NT2/D1 (cell line): ENCODE data around the gene SLC8B1.

Experiments used
- DNase-seq: peaks from one replicate; pipeline ENCODE4 v3.0.0-alpha.2; 2011; ENCODE audit warnings: low read depth, low spot score
- H3K27me3 ChIP-seq: 2 replicates; pipeline ENCODE4 v1.6.0; 2011; ENCODE audit warnings: mild to moderate bottlenecking; ENCODE audit not compliant: insufficient read length, insufficient read depth
- H3K36me3 ChIP-seq: 2 replicates; pipeline ENCODE4 v1.6.1; 2011; ENCODE audit warnings: mild to moderate bottlenecking, low read length, mixed read lengths; ENCODE audit not compliant: insufficient read depth, insufficient read length
- H3K4me1 ChIP-seq: 2 replicates; pipeline ENCODE4 v1.5.1; 2011; ENCODE audit not compliant: insufficient read depth, insufficient read length
- H3K4me3 ChIP-seq: 2 replicates; pipeline ENCODE4 v1.5.1; 2011; ENCODE audit warnings: low read depth; ENCODE audit not compliant: insufficient read length
- H3K9ac ChIP-seq: 2 replicates; pipeline ENCODE4 v1.6.0; 2011; ENCODE audit warnings: low read depth; ENCODE audit not compliant: insufficient read length
- H3K9me3 ChIP-seq: 2 replicates; pipeline ENCODE4 v1.5.1; 2011; ENCODE audit warnings: mild to moderate bottlenecking, low read length; ENCODE audit not compliant: insufficient read depth
- SUZ12 ChIP-seq: IDR thresholded peaks from 2 replicates; pipeline ENCODE4 v1.6.1; 2011; ENCODE audit not compliant: insufficient read length, insufficient read depth; ENCODE audit errors: extremely low read depth
- YY1 ChIP-seq: IDR thresholded peaks from 2 replicates; pipeline ENCODE4 v1.6.1; 2011; ENCODE audit not compliant: insufficient read length, insufficient read depth
- ZNF274 ChIP-seq: IDR thresholded peaks from 2 replicates; pipeline ENCODE4 v1.6.1; 2011; ENCODE audit warnings: mild to moderate bottlenecking, low read depth, low read length

Gene SLC8B1

DNA sequence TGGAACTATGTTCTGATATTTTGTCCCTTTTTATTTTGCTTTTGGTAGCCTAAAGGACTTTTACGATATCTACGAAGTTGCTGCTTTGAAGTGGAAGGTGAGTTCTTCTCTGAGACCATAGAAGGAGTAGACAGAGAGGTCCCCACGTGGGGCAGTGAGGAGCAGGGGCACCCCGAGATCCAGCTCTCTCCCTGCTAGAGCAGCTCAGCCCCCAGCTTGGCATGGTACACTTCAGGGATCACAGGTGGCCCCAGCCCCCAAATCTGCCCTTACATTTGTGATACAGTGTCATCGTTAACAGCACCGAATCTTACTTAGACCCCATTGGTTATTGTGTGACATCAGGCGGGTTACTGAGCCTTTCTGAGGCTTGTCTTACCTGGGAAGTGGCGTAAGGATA lies 56.8 kb downstream of the SLC8B1 start:
- no peaks in the 10 kb centered on the region for H3K27me3 ChIP-seq
- H3K9ac ChIP-seq = no peak overlapping the region
- H3K4me1 ChIP-seq = peaks cover 5% of the 10 kb centered on the region
- no peaks in the 10 kb centered on the region for H3K9me3 ChIP-seq
- no peak for TF ChIP-seq YY1
- DNase-seq = no peak
- H3K4me3 ChIP-seq = no peak overlapping the region
- peaks cover 51% of the 10 kb centered on the region for H3K36me3 ChIP-seq

DNA sequence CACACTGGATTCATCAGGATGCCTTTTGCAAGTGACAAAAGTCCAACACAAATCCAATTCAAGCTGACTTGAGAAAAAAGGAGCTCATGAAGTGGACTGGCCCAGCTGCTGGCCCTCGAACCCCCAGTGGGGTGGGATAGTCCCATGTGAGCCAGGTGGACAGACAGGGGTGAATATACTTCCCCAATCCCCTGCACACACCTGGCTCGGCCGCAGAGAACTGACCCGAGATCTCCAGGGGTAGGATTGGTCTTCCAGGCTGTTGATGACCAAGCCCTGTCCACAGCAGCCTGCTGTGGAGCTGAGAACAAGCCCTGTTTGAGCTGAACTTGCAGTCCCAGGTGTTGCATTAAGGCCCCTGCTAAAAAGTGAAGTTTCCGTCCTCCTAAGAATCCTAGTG lies 57.4 kb downstream of the SLC8B1 start:
- TF ChIP-seq ZNF274 (no peak), SUZ12 (no peak), YY1 (no peak)
- Histone ChIP-seq H3K4me1 (peaks cover 10% of the 10 kb centered on the region), H3K36me3 (peaks cover 57% of the 10 kb centered on the region), H3K9ac (no peak overlapping the region), H3K4me3 (no peak overlapping the region), H3K27me3 (no peaks in the 10 kb centered on the region), H3K9me3 (no peaks in the 10 kb centered on the region)
- DNase-seq = no peak

DNA sequence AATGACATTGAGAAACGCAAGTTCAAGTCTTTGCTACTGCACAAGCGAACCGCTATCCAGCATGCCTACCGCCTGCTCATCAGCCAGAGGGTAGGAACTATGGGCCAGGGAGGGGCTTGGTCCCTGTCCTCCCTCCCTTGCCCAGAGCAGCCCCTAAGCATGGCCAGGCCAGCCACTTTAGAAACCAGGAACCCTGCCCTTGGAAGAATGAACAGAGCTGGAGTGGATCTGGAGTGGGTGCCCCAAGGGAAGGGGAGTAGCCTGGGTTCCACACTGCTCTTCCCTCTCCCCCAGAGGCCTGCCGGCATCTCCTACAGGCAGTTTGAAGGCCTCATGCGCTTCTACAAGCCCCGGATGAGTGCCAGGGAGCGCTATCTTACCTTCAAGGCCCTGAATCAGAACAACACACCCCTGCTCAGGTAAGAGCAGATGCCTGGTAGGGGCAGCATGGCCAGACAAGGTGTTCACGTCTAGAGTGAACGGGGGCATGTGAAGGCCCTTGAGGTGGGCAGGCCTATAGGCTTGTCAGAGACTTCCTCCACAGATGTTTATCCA lies 57.9 kb downstream of the SLC8B1 start:
- no peak for DNase-seq
- Histone ChIP-seq H3K27me3 (no peaks in the 10 kb centered on the region), H3K4me1 (peaks cover 13% of the 10 kb centered on the region), H3K4me3 (no peak overlapping the region), H3K36me3 (peaks cover 57% of the 10 kb centered on the region), H3K9me3 (no peaks in the 10 kb centered on the region), H3K9ac (no peak overlapping the region)
- TF ChIP-seq YY1 = no peak
- TF ChIP-seq ZNF274 = no peak
- no peak for TF ChIP-seq SUZ12

DNA sequence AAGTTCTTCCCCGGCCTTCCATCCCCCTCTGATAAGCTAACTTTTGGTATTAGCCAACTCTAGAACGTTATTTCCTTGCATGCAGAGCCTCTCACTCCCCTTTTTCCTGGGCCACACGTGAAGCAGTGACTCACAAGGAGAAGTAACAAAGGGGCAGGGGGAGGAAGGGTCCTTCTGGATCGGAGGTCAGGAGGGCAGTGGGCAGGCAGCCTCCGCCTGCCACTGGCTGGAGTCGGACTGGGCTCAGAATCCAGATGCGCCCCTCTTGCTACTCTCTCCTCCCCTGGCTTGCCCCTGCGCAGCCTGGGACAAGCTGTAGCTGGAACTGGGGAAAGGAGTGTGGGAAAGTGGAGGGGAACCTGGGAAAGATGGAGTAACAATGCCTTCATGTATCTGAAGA lies 58.6 kb downstream of the SLC8B1 start:
- Histone ChIP-seq H3K27me3 (no peaks in the 10 kb centered on the region), H3K36me3 (peaks cover 57% of the 10 kb centered on the region), H3K4me1 (peaks cover 17% of the 10 kb centered on the region), H3K9me3 (no peaks in the 10 kb centered on the region), H3K9ac (no peak overlapping the region), H3K4me3 (no peak overlapping the region)
- no peak for TF ChIP-seq SUZ12
- TF ChIP-seq YY1 = no peak
- TF ChIP-seq ZNF274 = no peak
- DNase-seq = no peak

DNA sequence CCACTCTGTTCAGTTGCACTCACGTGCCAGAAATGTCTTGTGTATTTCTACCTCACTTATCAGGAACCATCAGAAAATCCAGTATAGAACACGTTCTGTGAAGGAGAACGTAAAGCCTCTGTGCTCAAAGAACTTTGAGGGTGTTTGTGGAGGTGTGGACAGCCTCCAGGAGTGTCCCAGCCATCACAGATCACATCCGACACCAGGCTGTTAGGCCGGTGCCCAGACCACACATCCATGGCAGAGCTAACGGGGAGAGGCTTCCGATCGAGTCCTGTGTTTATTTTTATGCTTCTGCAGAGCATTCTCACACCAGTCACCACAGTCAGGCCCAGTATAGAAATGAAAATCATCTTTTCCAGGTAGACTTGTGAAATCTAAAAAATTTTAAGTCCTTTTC lies 60.1 kb downstream of the SLC8B1 start:
- no peaks in the 10 kb centered on the region for H3K9me3 ChIP-seq
- TF ChIP-seq SUZ12 (no peak), YY1 (no peak)
- H3K9ac ChIP-seq = no peak overlapping the region
- no peaks in the 10 kb centered on the region for H3K27me3 ChIP-seq
- DNase-seq = no peak
- H3K4me3 ChIP-seq = no peak overlapping the region
- peaks cover 61% of the 10 kb centered on the region for H3K36me3 ChIP-seq
- peaks cover 17% of the 10 kb centered on the region for H3K4me1 ChIP-seq

DNA sequence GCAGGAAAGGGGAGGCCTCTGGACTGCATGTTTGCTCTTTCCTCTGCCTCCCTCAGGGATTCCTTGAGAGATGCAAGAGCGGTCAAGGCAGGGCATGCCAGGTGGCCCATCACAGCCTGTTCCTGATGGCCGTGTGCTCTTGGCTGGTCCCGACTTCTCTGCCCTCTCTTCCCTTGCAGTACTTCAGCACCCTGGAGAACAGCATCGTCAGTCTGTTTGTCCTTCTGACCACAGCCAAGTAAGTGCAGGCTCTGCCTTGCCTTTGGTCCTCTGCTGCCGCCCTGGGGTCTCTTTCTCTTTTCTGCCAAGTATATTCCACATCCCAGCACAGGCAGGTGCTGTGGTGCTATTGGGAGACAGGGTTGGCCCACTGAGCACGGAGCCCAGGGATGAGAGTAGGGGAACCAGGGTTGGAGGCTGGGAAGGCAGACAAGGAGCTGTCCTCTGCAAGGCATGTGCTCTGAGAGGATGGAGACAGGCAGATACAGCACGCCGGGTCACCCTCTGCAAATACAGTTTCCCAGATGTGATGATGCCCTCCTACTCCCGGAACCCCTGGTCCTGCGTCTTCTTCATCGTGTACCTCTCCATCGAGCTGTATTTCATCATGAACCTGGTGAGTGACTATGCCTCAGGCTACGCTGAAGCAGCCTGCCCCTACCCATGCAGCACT lies 61.7 kb downstream of the SLC8B1 start:
- Histone ChIP-seq H3K4me3 (no peak overlapping the region), H3K36me3 (peaks cover 65% of the 10 kb centered on the region), H3K27me3 (no peaks in the 10 kb centered on the region), H3K9me3 (no peaks in the 10 kb centered on the region), H3K9ac (no peak overlapping the region), H3K4me1 (peaks cover 20% of the 10 kb centered on the region)
- no peak for TF ChIP-seq YY1
- TF ChIP-seq SUZ12 = no peak
- no peak for TF ChIP-seq ZNF274
- no peak for DNase-seq

DNA sequence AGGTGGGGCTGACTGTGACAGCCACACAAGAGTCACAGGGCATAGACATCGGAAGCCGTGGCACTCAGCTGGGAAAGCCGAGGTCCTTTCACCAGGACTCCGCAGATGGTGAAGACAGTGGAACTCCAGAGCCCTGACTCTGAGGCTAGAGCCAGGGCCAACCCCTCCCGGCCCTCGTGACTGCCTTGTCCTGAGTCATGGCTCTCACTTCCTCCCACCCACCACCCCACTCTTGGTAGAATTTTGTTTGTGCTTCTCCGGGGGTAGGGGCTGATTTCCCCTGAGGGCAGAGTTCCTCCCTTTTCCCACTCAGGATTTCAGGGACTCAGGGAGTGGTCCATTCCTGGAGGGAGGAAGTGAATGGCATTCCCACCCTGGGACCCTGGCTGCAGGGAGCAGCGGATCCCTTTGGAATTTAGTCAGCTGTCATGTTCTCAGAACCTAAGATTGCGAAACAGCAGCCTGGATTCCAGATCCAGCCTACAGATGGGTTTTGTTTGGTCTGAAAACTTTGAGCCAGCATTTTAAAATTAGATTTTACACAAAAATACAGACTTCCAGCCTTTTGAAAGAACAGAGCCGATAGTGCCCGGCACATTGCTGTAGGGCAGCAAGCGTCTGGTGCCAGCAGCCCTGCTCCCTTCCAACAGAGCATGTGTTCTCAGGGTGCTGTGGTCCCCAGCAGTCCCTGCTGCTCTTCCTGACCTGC lies 62.9 kb downstream of the SLC8B1 start:
- no peak for DNase-seq
- H3K4me3 ChIP-seq = no peak overlapping the region
- H3K9ac ChIP-seq = no peak overlapping the region
- no peaks in the 10 kb centered on the region for H3K9me3 ChIP-seq
- H3K4me1 ChIP-seq = peaks cover 20% of the 10 kb centered on the region
- H3K27me3 ChIP-seq = no peaks in the 10 kb centered on the region
- TF ChIP-seq YY1 (no peak), ZNF274 (no peak), SUZ12 (no peak)
- peaks cover 63% of the 10 kb centered on the region for H3K36me3 ChIP-seq

DNA sequence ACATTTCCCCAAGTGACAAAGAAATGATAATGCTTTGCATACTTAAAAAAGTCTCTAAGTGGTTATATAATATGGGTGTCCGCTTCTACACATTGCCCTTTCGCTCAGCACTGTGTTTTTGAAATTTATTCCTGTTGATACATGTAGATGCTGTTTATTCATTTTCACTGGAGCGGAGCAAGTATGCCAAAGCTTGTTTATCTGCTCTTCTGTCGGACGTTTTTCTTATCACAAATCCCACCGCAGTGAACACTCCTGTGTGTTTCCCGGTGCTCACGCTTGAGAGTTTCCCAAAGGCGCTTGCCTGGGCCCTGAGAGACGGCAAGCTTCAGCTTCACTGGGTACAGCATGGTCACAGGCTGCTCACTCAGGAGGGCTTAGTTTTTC lies 63.5 kb downstream of the SLC8B1 start:
- no peak overlapping the region for H3K4me3 ChIP-seq
- DNase-seq = no peak
- H3K27me3 ChIP-seq = no peaks in the 10 kb centered on the region
- H3K9ac ChIP-seq = no peak overlapping the region
- H3K9me3 ChIP-seq = no peaks in the 10 kb centered on the region
- TF ChIP-seq SUZ12 (no peak), ZNF274 (no peak), YY1 (no peak)
- H3K4me1 ChIP-seq = peaks cover 18% of the 10 kb centered on the region
- peaks cover 63% of the 10 kb centered on the region for H3K36me3 ChIP-seq
